NCI-H526 (cell line): Measurements from ENCODE around the gene NKAIN4.

ENCODE experiments used
- DNase-seq, 2 experiments: peaks; one replicate each; lab custom pipeline; 2025; lab: John Stamatoyannopoulos, UW

NKAIN4 gene

GRCh38 chr20:63219447-63219821, 34.8 kb downstream of the NKAIN4 start:
- DNase-seq, result no peak

DNA sequence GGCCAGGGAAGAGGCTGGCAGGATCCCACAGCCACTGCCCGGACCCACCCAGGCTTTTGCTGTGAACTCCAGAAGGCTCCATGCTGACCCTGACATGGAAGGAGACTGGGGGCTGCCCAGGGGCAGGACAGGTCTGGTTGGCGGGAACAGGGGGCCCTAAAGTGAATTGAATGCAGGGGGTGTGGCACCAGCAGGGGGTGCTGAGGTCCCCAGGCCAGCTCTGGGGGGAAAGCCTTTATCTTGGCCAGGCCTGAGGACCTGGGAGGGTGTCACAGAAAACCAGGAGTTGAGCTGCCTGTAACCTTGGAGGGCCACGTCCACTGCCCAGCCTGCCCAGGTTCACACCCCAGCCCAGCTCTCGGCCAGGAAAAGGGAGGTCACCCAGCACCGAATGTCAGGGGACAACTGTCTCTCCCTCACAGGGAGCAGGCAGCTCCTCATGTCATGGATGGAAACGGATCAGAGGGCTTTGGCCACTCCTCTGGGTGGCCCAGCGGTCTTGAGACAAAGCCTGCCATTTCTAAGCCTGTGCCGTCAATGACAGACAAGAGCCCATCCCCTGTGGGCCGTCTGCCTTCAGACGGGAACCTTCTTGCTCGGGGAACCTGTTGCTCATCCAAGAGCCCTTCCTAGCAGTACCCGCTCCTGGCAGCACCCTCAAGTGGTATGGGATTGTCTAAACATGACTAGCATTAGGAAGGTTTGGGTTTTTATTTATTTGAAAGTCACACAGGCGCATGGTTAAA, 35.4 kb downstream of the NKAIN4 start:
- no peak for DNase-seq

DNA sequence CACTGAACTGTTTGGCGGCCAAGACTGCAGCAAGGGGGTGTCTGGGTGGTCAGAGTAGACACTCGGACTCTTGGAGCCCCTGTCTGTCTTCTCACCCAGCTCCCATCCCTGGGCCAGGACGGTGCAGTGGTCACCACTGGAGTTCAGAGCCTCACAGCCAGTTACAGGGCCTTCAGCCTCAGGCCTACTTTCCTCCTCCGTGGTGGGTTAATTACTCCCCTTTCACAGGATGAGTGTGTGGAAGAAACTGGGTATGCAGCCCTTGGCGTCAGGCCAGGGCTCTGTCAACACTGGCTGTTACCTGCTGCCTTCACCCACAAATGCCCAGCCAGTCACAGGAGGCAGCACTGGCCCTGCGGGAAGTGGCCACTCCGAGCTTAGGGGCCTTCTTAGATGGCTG, 36.6 kb downstream of the NKAIN4 start:
- no peak for DNase-seq

GRCh38 chr20:63216849-63217471, 37.3 kb downstream of the NKAIN4 start:
- DNase-seq, result no peak

DNA sequence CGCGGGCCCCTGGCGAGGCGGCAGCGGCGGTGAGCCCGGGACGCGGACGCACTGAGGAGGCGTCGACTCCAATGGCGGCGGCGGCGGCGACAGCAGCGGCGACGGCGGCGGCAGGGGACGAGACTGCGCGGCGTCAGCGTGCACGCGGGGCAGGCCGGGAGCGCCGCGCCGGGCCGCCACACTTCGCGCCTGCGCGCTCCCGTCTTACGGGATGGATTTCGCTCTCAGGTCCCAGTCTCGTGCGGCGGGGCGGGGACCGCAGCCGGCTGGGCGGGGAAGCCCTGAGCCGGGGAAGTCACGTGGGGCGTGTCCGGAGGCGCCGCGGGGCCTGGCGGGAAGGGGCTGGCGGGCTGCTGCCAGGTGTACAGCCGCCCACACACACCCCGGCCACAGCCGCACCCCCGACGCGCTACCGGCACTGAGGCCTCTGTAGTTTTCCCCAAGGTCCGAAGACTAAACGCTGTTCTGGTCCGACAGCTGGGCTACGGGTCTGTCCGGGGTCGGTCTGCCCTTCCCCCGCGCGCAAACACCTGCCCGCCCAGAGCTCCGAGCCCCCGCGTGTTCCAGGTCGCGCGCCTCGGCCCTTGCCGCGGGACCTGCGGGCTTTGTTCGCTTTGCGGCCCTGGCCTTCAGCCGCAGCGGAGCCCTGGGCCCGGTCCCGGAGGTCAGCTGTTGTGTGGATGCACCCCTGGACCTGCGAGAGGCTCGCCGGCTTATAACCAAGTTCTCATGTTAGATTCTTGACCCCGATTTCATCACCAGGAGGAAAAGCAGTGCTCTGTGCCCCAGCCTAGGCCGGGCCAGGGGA, 38.0 kb downstream of the NKAIN4 start, which contains the start of gene YTHDF1:
Gene YTHDF1 (minus strand): TSS at position 91 of the 808 bp plus-strand sequence. CDS start 239 bp downstream, outside the sequence.
- peak; percentile 89 to 99 for DNase-seq

DNA sequence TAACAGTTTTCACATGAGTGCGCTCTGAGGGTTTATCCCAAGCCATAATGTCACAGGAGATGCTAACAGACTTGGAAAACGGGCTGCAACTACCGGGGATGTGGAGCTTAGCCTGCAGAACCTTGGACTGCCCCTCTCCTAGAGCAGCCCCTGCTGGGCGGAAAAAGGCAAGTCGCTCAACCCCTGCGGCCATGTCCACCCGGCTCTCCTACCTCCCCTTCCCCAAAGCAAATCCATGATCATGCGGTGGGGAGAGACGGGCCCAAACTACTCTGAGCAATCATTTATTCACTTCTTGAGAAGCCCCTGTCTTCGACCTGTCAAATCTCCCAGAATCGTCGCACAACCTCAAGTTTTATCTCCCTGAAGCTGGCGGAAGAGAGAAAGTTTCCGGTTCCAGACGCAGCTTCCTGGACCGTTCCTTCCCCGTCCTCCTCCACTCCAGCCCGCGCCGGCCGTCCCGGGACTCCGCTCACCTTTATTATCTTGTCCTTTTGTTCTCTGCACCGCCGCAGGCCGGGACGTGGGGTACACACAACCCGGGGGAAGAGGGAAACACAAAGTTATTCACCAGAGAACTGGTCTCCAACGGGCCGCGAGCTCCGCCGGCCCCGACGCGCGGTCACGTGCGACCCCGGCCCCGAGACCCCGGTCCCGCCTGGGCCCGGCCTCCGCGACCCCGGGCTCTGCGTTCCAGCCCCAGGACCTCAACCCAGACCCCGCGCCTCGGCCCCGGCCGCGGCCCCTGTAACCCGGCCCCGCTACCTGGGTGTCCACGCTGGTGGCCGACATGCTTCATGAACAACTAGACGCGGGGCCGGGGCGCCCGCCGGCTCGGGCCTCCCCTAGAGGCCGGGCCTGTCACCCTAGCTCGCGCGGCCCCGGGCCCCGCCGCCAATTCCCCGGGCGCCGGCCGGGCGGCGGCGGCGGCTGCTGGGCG, 38.9 kb downstream of the NKAIN4 start:
- peak in 1 of 2 experiments; percentile 60 for DNase-seq

GRCh38 chr20:63214514-63214913, 39.7 kb downstream of the NKAIN4 start:
- no peak for DNase-seq

GRCh38 chr20:63212792-63213191, 41.5 kb downstream of the NKAIN4 start:
- no peak for DNase-seq

DNA sequence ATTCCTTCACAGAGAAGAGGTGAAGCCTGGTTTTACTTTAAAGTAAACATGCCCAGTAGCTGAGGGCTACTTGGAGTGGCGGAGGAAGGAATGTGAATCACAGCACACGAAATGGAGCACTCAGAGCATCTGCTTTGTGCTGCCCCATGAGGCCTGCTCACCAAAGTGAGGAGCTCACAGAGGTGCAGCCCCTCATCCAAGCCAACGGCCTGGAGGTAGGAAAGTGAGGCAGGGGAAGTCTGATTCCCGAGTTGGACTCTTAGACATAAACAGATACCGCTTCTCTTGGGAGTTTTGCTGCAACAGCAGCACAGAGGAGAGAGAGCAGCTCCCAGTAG, 41.9 kb downstream of the NKAIN4 start:
- DNase-seq, result no peak

- no peak for DNase-seq
Observed at GRCh38 chr20:63210011-63210605, 44.2 kb downstream of the NKAIN4 start.

GRCh38 chr20:63208346-63208909, 45.8 kb downstream of the NKAIN4 start:
- DNase-seq, result no peak

- DNase-seq, result no peak
Observed at GRCh38 chr20:63206878-63207277, 47.4 kb downstream of the NKAIN4 start.

GRCh38 chr20:63205896-63206295, 48.4 kb downstream of the NKAIN4 start:
- DNase-seq, result no peak

DNA sequence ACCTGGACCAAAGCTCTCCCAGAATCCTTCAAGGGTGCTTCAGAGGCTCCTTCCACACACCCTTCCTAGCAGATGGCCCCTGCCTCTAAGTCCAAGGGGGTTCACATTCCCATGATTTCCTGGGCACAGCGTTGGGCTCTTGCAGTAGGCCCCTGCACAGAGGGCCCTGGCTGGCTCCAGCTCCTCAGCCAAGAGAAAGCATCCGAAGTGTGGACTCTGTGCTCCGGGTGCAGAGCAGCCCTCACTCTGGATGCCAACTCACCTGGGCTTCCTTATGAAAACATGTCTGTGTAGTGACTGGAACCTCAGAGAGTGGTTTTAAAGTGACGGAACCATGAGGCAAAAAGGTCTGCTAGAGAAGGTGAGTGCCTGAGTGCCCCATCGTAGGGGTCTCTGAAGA, 49.9 kb downstream of the NKAIN4 start:
- no peak for DNase-seq

- no peak for DNase-seq
Observed at GRCh38 chr20:63202811-63203526, 51.3 kb downstream of the NKAIN4 start.

GRCh38 chr20:63202021-63202420, 52.2 kb downstream of the NKAIN4 start:
- DNase-seq, result no peak

GRCh38 chr20:63198606-63199005, 55.7 kb downstream of the NKAIN4 start:
- no peak for DNase-seq

DNA sequence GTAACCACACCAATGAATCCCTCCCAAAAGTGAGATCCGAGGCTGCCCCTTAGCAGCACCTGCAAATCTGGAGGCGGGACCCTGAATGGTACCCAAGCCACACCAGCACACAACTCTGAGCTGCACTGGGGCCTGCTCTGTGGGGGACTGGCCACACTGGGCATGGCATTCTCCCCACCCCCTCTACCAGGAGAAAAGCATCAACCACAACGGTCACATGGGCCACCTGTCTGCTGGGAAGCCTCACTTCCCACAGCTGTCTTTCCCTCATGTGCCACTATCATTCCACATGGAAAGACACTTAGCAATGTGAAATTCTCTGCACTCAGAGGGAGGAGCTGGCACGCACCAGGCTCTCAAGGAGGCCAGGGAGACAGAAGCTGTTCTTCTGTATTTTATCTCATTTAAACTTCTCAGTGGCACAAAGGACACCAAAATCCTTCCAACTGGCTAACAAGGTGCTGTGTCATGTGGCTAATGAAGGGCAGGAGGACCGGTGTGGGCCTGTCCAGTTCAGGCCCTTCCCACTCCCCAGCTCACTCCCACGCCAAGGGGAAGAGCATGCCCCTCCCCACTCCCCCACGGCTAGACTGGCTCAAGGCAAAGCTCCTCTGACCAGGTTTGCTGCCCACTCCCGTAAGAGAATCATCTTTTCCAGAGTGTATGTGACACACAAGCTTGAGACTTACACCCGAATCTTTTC, 57.3 kb downstream of the NKAIN4 start:
- DNase-seq, result no peak

- no peak for DNase-seq
Observed at GRCh38 chr20:63194797-63195173, 59.5 kb downstream of the NKAIN4 start.
